Stimulated activated effector memory CD8-positive, alpha-beta T cell treated with anti-CD3 and anti-CD28 coated beads, Interleukin-12 subunit alpha, Interleukin-12 subunit beta, amount 100 ng/mL, for 72 hours (primary cell): ENCODE results near the gene CROCC2.

Experiments used
- ATAC-seq: fragments of 150-1000 bp; cut with Tn5 transposase; 2 replicates; pipeline ENCODE4 v1.10.0; 2021
- DNase-seq, 2 donors: peaks; one replicate each; pipeline ENCODE4 v3.0.0; 2021 to 2022; ENCODE audit warnings: low spot score in 2 of 2
- H3K27ac Mint-ChIP-seq: one replicate; pipeline ENCODE4 v1.8.0; 2022; ENCODE audit warnings: mild to moderate bottlenecking, mixed read lengths
- H3K36me3 Mint-ChIP-seq: one replicate; pipeline ENCODE4 v1.8.0; 2022; ENCODE audit warnings: mild to moderate bottlenecking, mixed read lengths
- H3K4me1 Mint-ChIP-seq: one replicate; pipeline ENCODE4 v1.8.0; 2022; ENCODE audit warnings: mixed read lengths
- H3K4me3 Mint-ChIP-seq: one replicate; pipeline ENCODE4 v1.8.0; 2022; ENCODE audit warnings: mild to moderate bottlenecking, mixed read lengths
- H3K9me3 Mint-ChIP-seq: one replicate; pipeline ENCODE4 v1.8.0; 2022; ENCODE audit warnings: mixed read lengths

CROCC2 gene

DNA sequence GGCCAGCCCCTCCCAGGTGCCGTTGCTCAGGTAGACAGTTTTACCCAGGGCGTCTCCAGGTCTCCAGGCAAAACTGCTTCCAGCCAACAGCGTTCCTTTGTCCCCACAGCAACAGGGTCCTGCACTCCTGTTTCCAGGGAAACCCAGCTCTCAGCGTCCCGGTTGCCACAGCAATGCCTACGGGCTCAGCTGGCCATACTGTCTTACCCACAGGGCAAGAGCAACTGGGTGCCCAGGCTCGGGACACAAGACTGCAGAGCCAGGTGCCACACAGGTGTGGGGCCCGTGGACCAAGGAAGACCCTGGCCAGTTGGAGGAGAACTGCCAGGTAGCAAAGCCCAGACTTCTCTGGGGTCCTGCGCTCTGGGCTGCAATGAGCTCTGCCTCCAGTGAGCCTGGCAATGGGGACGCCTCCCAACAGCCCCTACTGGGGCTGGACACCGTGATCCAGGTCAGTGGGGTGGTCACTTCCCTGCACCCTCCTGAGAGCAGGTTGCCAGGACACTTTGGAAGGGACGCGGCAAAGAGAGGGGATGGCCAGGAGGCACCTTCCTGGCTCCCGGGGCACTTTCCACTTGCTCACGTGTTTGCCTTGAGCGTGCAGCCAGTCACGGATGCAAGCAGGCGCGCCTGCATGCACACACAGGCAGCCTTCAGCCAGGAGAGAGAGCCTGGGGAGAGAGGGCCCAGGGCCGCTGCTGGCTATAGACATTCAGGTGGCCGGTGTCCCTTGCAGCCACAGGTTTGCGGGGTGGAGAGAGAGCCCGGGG is at the start of gene CROCC2:
TSS of gene CROCC2 (plus strand) at position 196 of the 770 bp plus-strand sequence. CDS start at position 374, 178 bp downstream.
- ATAC-seq (no peak), DNase-seq (no peak)
- Mint-ChIP-seq H3K36me3 (no peaks in the 10 kb centered on the region), H3K4me1 (no peaks in the 10 kb centered on the region), H3K27ac (no peak within 1 kb of the TSS), H3K9me3 (no peaks in the 10 kb centered on the region), H3K4me3 (no peak within 1 kb of the TSS)

DNA sequence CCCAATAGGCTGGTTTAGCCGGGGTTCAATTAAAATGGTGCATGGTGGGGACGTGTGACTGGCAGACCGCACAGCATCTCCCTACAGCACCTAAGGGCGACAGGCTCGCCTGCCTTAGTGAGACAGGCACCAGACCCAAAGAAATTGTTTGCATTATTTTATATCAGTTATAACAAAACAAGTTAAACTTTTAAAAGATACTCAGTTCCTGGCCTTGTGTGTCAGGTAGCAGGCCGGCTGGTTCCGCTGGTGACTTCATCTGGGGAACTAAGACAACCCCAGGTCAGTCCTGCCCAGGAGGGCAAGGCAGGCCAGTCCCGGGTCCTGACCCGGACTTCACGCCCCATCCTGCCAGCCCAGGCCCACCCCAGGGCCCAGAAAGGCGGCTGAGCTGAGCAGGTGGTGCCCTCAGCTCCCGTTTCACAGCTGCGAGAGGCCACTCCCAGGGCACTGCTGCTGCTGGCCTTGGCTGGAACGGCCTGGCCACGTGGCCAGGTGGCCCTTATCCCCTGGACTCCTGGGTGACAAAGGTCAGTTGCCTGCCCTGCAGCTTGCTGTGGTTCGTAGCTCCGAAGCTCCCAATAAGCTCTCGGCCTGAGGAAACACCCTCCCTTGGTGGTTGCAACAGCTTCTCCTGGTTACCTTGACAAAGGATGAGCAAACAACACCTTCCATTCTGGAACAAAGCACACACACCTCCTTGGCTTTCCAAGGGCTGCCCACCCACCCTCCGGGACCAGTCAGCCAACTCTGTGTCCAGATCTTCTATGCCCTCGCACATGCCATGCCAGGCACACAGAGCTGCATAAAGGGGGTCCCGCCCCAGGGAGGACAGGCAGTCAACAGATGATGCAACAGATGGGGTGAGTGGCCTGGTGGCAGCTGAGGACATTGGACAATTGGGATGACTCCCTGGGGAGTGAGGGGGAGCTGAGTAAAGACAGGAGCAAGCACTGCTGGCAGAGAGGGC is 48.8 kb upstream of the CROCC2 start:
- Mint-ChIP-seq H3K27ac (no peak overlapping the region), H3K4me1 (no peaks in the 10 kb centered on the region), H3K4me3 (no peak overlapping the region), H3K36me3 (no peaks in the 10 kb centered on the region), H3K9me3 (peaks cover 4% of the 10 kb centered on the region)
- DNase-seq (no peak), ATAC-seq (no peak)

DNA sequence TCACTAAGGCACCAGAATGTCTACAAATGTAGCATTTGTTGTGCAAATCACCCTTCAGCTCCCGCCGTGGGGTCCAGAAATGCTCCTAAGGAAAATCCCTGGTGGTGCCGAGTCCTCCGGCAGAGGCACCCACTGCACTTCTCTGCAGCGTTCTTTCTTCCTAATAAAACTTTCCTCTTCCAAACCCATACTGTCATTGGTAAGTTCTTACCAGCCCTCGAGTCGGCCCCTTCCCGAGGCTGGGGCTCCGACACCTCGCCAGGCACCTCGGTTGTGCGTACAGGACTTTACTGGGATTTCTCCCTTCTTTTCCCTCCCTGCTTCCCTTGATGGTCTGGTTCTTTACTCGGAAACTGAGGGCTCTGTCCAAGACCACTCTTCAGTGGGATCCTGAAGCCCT is 47.8 kb upstream of the CROCC2 start:
- Mint-ChIP-seq H3K9me3 (peaks cover 4% of the 10 kb centered on the region), H3K27ac (no peak overlapping the region)
- no peak for ATAC-seq

DNA sequence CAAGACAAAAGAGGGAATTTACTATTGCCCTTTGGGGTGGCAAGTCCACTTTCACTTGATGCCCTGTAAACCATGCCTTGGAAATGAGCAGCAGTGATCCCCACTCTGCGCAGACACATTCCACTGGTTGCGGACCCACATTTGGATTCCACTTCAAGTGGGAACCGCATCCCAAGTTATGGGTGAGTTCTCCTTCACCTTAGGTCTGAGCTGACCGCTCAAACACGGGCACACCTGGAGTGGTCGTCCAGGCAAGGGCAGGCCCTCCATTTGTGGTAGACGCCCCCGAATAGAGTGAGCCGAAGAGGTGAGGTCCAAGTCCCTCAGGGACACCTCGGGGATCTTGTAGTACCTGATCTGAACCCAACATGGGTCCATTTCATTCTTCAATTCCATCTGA is 47.3 kb upstream of the CROCC2 start:
- no peaks in the 10 kb centered on the region for H3K36me3 Mint-ChIP-seq
- no peaks in the 10 kb centered on the region for H3K4me1 Mint-ChIP-seq
- ATAC-seq (no peak), DNase-seq (no peak)
- H3K27ac Mint-ChIP-seq: no peak overlapping the region
- H3K9me3 Mint-ChIP-seq: peaks cover 4% of the 10 kb centered on the region
- no peak overlapping the region for H3K4me3 Mint-ChIP-seq

More for the DNA sequence above, 47.8 kb upstream of the CROCC2 start:
- Mint-ChIP-seq H3K4me3 (no peak overlapping the region), H3K4me1 (no peaks in the 10 kb centered on the region), H3K36me3 (no peaks in the 10 kb centered on the region)
- no peak for DNase-seq

DNA sequence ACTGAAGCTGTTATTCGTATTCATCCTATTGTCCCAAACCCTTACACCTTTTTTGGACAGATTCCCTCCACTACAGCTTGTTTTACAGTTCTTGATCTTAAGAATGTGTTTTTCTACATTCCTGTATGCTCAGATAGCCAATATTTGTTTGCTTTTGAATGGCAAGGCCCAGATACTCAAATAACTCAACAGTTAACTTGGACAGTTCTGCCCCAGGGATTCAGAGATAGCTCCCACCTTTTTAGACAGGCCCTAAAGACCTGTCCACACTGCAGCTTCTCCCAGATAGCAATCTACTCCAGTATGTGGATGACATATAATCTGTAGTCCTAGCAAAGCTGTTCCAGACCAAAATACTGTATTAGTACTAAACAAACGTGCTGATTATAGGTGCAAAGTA is 44.6 kb upstream of the CROCC2 start:
- H3K27ac Mint-ChIP-seq: no peak overlapping the region
- H3K36me3 Mint-ChIP-seq: no peaks in the 10 kb centered on the region
- H3K9me3 Mint-ChIP-seq: no peaks in the 10 kb centered on the region
- no peaks in the 10 kb centered on the region for H3K4me1 Mint-ChIP-seq
- no peak for ATAC-seq
- H3K4me3 Mint-ChIP-seq: no peak overlapping the region
- no peak for DNase-seq

DNA sequence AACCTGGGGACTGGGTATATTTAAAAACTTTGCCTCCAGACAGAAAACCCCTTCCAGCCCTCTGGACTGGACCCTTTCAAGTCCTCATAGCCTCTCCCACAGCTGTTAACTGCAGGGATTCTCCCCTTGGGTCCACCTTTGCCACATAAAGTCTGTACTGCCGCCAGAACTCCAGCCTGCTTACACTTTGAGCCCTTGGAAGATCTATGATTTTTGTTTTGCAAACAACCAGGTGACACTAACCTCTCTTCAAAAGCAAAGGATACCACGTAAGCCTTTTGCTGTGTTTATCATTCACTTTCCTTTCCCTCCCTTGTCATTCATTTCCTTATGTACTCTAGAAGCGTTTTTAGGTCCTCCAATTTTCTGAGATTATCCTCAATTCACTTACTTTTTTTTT is 41.7 kb upstream of the CROCC2 start:
- DNase-seq: no peak
- no peaks in the 10 kb centered on the region for H3K36me3 Mint-ChIP-seq
- ATAC-seq: no peak
- H3K4me3 Mint-ChIP-seq: no peak overlapping the region
- H3K9me3 Mint-ChIP-seq: no peaks in the 10 kb centered on the region
- no peak overlapping the region for H3K27ac Mint-ChIP-seq
- H3K4me1 Mint-ChIP-seq: no peaks in the 10 kb centered on the region

DNA sequence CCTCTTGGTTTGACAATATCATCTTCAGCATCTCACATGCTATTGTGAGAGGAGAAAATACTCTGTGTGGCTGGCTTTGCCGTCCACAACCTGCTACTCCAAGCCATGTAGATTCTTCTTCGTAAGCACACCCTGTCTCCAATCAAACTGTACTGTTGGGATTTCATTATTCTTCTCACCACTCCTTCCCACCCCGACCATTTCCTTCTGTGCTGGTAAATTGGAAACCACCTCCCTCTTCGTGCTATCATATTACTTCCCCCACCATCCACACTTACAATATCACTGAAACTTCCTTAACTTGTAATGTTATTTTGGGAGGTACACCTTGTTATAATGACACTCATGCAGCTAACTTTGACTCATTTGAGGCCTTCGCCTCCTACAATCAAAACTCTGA is 40.7 kb upstream of the CROCC2 start:
- H3K4me1 Mint-ChIP-seq: no peaks in the 10 kb centered on the region
- ATAC-seq (no peak), DNase-seq (no peak)
- no peaks in the 10 kb centered on the region for H3K9me3 Mint-ChIP-seq
- no peaks in the 10 kb centered on the region for H3K36me3 Mint-ChIP-seq
- H3K27ac Mint-ChIP-seq: no peak overlapping the region
- no peak overlapping the region for H3K4me3 Mint-ChIP-seq

DNA sequence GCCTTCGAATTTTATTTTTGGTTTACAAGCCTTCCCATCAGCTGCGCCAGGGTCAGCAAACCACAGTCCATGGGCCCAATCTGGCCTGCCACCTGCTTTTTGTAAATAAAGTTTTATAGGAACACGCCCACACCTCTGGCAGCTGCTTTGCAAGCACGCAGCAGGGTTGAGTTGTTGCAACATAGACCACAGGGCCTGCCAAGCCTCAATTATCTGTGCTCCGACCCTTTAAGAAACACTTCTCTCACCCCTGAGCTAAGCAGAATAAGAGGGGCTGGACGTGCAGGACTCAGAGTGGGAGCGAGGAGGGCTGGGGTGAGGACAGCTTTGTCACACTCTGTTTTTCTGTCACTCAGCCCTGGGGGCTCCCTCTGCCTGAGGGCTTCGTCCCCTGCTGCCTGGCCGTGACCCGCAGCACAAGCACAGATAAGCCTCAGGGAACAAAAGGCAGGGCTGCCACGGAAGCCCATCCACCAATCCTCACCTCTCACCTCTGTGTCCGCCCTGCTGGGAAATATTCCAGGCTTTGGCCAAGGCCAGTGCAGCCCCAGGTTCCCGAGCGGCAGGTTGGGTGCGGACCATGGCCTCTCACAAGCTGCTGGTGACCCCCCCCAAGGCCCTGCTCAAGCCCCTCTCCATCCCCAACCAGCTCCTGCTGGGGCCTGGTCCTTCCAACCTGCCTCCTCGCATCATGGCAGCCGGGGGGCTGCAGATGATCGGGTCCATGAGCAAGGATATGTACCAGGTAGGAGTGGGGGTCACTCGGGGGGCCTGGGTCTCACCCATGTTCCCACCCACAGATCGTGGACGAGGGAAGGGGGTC is 37.6 kb upstream of the CROCC2 start, which contains the start of gene AGXT:
TSS of gene AGXT (plus strand) at position 539 of the 823 bp plus-strand sequence. CDS start at position 581, 42 bp downstream.
- Mint-ChIP-seq H3K36me3 (no peaks in the 10 kb centered on the region), H3K4me1 (no peaks in the 10 kb centered on the region), H3K27ac (no peak within 1 kb of the TSS), H3K9me3 (no peaks in the 10 kb centered on the region), H3K4me3 (no peak within 1 kb of the TSS)
- ATAC-seq: no peak
- DNase-seq: no peak

DNA sequence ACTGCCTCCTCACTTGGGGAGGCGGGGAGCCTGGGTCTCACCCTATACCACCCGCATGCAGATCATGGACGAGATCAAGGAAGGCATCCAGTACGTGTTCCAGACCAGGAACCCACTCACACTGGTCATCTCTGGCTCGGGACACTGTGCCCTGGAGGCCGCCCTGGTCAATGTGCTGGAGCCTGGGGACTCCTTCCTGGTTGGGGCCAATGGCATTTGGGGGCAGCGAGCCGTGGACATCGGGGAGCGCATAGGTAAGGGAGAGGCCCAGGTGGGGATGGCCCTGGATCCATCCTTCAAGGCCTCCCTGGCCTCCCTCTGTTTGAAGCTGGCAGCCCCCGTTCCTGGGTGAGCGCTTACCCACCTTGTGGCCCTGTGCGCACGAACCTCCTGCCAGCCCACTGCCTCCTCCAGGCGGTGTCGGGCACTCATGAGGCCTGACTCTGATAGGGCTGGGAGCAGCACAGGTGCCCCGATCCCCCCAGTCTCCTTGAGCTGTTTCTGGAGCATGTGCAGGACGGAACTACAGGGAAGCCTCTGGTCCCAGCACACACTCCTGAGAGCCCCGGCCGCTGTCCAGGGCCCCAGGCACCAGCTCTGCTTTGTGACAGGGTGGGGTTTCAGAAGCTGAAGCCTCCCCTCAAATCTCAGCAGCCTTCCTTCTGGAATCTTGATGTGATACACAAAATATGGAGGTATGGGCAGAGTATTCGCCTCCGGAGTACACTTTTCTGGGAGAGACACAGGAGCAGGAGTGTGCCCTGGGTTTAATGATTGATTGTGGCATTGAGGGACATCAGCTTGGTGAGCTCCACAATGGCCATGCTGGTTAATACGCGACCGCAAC is 36.8 kb upstream of the CROCC2 start:
- H3K9me3 Mint-ChIP-seq: no peaks in the 10 kb centered on the region
- no peaks in the 10 kb centered on the region for H3K36me3 Mint-ChIP-seq
- no peak for DNase-seq
- no peak overlapping the region for H3K4me3 Mint-ChIP-seq
- H3K4me1 Mint-ChIP-seq: no peaks in the 10 kb centered on the region
- ATAC-seq: no peak
- H3K27ac Mint-ChIP-seq: no peak overlapping the region

DNA sequence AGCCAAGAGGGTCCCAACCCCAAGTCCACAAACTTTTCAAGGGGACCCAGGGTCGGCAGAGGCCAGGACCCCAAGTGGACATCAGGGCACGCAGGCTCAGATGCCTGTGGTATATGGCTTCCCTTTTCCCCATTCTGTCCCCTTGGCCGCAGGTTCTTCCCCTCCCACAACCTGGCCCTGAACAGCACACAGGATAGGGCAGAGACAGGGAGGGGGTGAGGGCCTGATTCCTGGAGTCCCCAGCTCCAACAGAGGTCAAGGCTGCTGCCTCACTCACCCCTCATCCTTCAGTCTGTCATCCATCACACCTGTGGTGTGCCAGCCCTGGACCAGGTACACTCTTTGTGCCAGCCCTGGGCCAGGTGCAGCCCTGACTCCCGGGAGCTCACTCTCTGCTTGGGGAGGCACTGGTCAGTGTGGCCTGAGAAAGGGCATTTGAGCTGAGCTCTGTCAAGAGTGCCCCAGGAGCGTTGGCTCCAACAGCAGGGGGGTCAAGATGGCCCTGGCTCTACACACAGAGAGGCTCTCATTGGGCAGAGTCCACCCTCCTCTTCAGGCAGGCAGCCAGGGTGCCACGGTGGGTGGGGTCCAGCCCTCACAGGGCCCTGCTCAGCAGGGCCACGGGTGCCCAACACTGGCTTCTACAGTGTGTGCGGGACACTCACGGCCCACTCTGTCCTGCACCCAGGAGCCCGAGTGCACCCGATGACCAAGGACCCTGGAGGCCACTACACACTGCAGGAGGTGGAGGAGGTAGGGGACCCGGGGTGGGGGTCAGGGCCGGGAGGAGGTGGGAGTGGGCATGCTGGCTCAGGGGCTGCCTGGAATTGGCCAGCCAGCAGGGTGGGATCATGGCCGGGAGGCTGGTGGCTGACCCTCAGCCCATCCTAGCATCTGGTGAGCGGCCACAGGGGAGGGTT is 35.9 kb upstream of the CROCC2 start:
- Mint-ChIP-seq H3K4me3 (no peak overlapping the region), H3K27ac (no peak overlapping the region), H3K4me1 (no peaks in the 10 kb centered on the region), H3K36me3 (no peaks in the 10 kb centered on the region), H3K9me3 (no peaks in the 10 kb centered on the region)
- ATAC-seq: peak; percentile 22
- DNase-seq: no peak

DNA sequence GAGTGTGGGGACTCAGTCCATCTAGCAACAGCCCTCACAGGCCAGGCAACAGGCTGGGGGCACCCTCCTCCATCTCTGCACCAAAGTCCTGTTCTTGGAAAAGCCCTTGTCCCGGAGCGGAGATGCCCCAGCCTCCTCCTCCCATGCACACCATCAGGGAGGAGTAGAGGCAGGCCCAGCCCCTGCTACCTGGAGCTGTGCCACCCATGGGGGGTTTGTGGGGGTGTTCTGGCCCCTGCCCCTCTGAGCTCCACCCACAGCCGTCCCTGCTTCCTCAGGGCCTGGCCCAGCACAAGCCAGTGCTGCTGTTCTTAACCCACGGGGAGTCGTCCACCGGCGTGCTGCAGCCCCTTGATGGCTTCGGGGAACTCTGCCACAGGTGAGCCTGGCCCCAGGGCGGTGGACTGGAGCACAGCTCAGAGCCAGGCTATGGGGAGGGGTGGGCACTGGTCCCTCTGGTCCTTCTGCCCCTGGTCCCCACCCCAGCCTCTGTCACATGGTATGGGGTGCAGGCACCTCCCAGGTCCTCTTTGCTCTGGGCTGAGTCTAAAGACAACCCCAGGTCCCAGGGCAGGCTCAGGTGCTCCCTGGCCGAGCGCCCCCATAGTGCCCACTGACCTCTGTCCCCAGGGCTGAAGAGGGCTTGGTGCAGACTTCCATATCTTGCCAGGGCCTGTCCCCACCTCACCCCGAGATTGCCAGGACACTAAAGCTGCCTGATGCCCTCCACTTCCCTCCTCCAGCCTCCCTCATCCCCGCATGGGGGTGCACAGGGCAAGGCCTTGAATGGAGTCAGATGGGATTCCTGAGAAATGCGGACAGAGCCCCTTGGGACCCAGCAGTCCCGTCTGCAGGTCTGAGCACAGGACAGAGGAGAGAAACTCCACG is 34.8 kb upstream of the CROCC2 start:
- Mint-ChIP-seq H3K4me1 (no peaks in the 10 kb centered on the region), H3K36me3 (no peaks in the 10 kb centered on the region), H3K27ac (no peak overlapping the region), H3K9me3 (no peaks in the 10 kb centered on the region), H3K4me3 (no peak overlapping the region)
- no peak for ATAC-seq
- DNase-seq: no peak

DNA sequence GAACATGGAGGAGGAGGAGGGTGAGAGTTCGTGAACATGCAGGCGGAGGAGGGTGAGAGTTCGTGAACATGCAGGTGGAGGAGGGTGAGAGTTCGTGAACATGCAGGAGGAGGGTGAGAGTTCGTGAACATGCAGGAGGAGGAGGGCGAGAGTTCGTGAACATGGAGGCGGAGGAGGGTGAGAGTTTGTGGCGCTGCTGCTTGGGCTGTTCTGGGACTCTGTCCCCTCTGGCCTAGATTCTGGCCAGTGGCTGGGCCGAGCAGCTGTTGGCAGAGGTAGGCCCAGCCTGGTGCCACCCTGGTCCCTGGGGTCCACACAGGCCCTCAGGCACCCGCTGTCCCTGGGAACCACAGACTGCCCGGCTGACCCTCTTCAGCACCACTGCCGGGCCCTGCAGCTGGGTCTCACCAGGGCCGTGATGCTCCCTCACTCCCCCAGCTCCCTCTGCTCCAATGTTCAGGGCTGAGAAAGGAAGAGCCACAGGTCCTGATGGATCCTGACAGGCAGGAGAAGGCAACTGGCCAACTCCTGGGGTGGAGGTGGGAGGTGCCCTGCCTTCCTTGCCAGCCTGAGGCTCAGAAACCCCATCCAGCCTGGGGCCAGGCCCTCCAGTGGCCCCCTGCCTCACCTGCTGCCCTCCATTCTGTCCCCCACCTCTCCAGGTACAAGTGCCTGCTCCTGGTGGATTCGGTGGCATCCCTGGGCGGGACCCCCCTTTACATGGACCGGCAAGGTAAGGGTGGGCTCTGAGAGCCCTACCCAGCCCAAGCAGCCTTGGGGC is 33.6 kb upstream of the CROCC2 start:
- H3K36me3 Mint-ChIP-seq: no peaks in the 10 kb centered on the region
- H3K27ac Mint-ChIP-seq: no peak overlapping the region
- no peak for DNase-seq
- ATAC-seq: no peak
- H3K4me1 Mint-ChIP-seq: no peaks in the 10 kb centered on the region
- H3K4me3 Mint-ChIP-seq: no peak overlapping the region
- no peaks in the 10 kb centered on the region for H3K9me3 Mint-ChIP-seq
